GM18951 (cell line): ENCODE results near the gene CLIP2.

Experiments used
- POLR2A ChIP-seq: IDR thresholded peaks from 4 replicates; pipeline ENCODE4 v1.6.1; 2011; ENCODE audit warnings: mild to moderate bottlenecking; ENCODE audit not compliant: insufficient read length, insufficient read depth; ENCODE audit errors: extremely low read depth
- in situ Hi-C: fragments of 300-500 bp; cut with MboI; formaldehyde crosslinking; loops from one replicate; pipeline ENCODE4 v1.12.0; 2022; ENCODE audit warnings: low sequenced_read_pairs, mixed read lengths, inconsistent platforms; ENCODE audit not compliant: unreplicated experiment

Gene CLIP2

DNA sequence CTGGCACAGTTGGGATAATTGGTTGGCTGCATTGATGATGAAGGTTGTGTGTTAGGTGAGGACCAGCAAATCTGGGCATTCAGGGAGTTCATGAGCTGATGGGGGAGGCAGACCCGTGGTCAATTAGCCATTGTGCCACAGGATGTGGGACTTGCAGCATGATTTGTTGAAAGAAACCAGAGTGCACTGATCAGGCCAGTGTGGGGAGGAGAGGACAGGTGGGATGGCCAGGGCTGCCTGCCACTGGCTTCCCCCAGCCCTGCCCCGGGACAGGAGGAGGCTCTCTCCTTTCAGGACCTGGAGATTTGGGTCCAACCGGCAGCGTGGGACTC, 4.3 kb downstream of the CLIP2 start:
- TF ChIP-seq POLR2A, result no peak
- in situ Hi-C loops, result no loop called here

DNA sequence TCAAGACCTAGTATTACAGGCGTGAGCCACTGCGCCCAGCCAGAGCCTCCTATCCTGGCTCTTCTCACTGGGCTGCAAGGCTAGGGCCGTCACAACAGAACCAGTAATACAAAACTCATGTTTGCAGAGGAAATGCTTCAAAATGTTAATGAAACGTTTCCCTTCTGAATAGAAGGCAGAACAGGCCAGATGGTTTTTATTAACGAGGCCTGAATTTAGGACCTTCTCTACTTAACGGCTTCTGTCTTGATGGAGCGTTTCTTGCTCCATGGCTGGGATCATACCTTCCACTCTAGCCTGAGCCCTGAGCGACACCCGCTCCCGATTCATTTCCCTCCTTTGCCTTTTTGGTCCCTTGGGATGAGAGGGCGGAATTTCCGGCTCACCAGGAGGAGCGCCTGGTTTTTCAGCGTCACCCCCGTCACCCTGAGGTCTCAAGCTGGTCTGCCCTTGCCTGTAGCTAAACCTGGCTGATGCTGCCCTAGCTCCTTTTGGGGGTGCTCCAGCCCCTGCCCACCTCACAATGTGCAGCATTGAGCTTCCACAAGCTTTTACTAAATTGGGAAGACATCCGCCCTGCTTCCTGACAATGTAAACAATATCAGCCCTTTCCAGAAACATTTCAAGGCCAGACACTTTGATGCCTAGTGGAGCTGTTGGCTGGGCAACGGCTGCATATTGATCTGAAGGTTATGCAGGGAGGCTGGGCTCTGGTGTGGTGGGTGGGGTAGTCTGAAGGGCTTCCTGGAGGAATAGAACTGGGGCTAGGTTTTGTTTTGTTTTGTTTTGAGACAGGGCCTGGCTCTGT, 5.2 kb downstream of the CLIP2 start:
- in situ Hi-C loops, result no loop called here
- TF ChIP-seq POLR2A, result no peak

DNA sequence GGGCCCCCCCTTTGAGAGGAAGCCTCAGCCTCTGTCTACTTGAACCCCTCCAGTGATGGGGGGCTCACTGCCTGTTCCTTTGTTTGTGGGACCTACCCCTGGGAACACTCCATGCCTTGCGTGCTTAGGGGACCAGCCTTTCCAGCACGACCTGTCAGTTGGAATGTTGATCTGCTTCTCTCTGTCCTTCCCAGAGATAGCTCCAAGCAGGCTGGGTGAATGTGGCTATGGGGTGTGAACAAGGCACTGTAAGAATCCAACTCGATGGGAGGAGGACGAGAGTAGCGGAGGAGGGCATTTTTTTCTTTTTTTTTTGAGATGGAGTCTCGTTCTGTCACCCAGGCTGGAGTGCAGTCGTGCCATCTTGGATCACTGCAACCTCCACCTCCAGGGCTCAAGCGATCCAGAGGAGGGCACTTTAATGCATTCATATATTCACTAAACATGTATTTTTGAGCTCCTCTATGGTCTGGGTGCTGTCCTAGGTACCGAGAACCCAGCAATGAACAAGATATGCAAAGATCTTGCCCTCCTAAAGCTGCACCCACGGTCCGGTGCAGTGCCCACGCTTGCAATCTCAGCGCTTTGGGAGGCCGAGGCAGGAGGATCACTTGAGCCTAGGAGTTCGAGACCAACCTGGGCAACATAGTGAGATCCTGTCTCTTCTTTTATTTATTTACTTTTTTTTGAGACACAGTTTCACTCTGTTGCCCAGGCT, 8.5 kb downstream of the CLIP2 start:
- no peak for TF ChIP-seq POLR2A
- in situ Hi-C loops, result no loop called here

DNA sequence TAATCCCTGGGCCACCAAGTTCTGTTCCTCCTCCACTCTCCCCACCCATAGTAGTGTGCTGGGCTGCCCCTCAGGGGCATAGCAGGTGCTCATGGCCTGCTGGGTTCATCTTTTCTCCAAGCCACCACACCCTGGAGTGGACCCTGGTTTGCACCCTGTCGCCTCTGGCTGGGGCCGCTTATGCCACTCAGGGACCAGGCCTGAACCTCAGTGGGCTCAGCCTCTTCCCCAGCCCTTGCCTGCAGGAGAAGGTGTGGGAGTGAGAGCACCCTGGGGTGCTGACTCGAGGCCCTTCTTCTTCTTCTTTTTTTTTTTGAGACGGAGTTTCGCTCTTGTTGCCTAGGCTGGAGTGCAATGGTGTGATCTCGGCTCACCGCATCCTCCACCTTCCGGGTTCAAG, 10.2 kb downstream of the CLIP2 start:
- in situ Hi-C loops, result no loop called here
- no peak for TF ChIP-seq POLR2A

DNA sequence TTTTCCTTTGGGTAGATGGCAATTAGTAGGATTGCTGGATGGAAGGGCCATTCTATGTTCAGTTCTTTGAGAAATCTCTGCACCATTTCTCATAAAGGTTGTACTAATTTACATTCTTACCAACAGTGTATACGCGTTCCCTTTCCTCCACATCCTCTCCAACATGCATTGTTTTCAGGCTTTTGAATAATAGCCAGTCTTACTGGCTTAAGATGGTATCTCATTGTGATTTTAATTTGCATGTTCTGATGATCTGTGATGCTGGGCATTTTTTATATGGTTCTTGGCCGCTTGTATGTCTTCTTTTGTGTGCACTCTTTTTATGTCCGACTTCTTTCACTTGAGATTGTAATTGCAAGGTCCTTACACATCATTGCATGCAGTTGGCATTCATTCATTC, 11.7 kb downstream of the CLIP2 start:
- no peak for TF ChIP-seq POLR2A
- in situ Hi-C loops, result no loop called here

DNA sequence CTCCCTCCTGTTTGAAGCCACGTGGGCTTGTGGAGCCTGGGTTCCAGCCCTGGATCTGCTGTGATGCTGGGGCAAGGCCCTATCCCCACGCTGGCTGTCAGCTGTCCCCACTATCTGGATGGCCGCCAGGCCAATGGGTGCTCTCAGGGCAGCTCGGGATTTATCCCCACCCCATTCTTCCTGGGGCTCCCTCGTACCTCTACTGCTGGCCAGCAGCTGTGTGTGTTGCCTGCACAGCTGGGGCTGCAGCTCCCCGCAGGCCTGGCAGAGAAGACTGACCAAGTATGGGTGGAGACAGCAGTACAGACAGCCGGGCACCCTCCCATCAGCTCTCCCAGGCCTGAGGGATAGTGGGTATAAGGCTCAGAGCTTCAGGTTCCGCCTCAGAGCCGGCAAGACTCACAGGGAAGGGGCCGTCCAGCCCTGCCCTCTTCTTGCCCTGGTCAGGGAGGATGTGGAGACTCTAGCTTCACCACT, 13.6 kb downstream of the CLIP2 start:
- no peak for TF ChIP-seq POLR2A
- in situ Hi-C loops, result no loop called here

DNA sequence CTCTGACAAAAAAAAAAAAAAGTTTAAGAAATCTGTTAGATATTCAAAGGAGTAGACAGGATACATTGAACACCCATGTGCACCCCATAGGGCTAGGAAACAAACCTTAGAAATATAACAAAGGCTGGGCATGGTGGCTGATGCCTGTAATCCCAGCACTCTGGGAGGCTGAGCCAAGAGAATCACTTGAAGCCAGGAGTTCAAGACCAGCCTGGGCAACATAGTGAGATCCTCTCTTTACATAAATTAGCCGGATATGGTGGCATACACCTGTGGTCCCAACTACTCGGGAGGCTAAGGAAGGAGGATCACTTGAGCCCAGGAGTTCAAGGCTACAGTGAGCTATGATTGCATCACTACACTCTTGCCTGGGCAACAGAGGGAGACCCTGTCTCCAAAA, 15.3 kb downstream of the CLIP2 start:
- no peak for TF ChIP-seq POLR2A
- in situ Hi-C loops, result no loop called here

DNA sequence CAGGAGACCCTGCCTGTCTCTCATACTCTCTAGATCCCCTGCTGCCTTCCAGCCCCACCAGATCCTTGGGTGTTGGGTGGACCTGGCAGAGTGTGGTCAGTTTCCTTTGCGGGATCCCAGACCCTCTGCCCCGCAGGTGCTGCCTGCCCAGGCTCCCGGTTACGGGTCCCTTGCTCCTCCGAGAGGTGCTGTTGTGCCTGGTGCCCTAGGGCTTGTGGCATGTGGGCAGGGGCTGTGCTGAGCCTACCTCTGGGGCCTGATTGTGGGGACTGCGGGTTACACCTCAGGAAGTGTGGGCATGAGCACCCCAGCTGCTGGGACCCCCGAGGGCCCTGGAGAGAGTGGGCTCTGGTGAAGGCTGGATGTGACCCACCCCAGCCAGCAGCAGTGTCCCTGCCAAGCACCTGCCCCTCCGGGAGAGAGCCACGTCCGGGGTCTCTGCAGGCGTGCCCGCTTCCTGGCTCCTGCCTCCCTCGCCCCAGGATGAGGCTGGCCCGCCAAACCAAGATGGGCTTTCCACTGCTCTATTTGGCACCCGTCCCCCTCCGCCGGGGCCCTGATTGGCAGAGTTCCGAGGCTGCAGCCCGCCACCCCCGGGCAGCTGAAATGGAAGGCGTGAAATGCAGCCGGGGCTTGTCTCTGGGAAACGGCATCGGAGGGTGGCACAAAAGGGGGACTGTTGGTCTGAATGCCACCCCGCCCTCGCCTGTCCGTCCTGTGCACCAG, 17.0 kb downstream of the CLIP2 start:
- TF ChIP-seq POLR2A, result no peak
- in situ Hi-C loops, result no loop called here

DNA sequence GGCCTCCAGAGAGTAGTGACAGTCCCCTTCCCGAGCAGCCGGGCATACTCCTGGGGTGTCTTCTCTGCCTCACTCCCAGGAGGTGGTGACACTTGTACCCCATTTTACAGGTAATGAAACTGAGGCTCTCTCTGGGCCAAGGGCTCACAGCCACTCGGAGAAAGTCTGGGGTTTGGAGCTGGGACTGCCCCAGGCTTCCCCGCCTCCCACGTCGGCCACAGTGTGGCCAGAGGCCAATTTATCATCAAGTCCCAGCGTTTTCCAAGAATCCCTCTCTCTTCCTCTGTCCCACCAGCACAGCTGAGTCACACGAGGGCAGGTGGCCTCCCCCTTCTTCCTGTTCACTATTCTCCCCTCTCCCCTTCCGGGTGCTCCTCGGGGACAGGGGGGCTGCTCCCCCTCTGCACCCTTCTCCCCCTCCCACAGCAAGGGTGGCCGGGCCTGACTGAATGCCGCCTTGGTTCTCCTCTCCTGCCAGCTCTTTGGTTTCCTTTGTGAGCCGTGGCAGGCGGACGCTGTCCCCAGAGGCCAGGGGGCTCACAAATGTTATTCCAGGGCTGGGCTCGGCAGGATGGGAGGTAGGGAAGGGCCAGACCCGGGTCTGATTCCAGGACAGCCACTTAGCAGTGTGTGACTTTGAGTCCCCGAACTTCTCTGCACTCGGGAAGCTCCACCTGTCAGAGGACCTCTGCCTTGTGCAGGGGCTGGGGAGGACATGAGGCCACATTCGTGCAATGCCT, 17.7 kb downstream of the CLIP2 start:
- no peak for TF ChIP-seq POLR2A
- in situ Hi-C loops, result no loop called here

DNA sequence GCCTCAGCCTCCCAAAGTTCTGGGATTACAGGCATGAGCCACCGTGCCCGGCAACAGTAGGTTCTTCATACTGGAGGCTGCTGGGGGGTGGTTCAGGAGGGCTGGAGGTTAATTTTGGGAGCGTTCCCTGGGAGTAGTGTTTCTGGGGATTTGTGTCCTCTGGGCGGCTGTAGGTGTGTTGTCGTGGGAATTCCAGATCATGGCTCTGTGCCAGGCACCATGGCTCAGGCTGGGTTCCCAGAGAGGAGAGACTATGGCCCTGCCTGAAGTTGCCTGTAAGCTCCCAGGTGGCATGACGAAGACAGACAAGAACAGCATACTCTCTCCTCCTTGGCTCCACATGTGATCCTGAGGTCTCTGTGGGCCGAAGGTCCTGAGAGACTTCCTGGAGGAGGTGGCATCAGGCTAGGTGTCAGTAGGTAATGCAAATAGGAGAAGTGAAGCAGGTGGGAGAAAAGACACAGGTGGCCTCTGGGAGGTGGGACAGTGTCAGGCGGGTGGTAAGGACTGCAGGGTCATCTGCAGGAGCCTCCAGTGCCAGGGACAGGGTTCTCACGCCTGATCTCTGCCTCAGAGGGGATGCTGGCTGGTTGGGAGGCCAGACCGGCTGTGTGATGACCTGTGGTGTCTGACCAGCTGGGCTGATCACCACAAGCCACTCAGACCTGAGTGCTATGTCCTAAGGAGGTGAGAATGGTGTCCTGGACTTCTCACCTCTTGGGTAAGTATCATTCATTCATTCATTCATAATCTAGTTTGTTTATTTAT, 18.7 kb downstream of the CLIP2 start:
- in situ Hi-C loops, result no loop called here
- no peak for TF ChIP-seq POLR2A

DNA sequence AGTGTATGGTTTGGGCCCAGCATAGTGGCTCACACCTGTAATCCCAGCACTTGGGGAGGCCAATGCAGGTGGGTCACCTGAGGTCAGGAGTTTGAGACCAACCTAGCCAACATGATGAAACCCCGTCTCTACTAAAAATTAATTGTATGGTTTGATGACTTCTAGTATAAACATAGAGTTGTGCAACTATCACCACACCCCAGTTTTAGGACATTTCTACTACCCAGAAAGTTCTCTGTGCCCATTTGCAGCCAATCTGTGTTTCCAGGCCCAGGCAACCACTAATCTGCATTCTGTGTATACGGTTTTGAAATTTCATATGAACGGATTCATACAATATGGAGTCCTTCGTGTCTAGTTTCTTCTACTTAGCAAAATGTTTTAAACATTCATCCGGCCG, 20.0 kb downstream of the CLIP2 start:
- in situ Hi-C loops, result no loop called here
- TF ChIP-seq POLR2A, result no peak

DNA sequence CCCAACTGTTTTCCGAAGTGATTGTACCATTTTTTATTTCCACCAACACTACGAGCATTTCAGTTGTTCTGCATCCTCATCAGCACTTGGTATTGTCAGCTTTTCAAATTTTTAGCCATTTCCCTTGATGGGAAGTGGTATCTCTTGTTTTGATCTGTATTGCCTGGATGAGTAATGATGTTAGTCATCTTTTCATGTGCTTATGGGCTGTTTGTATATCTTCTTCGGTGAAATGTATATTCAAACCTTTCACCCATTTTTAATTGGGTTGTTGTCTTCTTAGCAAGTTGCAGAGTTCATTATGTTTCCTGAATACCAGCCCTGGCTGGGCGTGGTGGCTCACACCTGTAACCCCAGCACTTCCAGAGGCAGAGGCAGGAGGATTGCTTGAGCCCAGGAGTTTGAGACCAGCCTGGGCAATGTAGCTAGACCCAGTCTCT, 22.1 kb downstream of the CLIP2 start:
- in situ Hi-C loops, result no loop called here
- no peak for TF ChIP-seq POLR2A
